Measurements from ENCODE around the gene TBXT.

The TBXT gene

GRCh38 chr6:166172546-166172945, 4.9 kb upstream of the TBXT start:
- no peak overlapping the region for H3K4me3 ChIP-seq (replicated peaks; ENCODE audit: low read depth, low read length)
- TF ChIP-seq CTCF (IDR thresholded peaks at IDR 0.05; ENCODE audit: low read length, missing control alignments) = no peak
- DNase-seq (ENCODE audit: low read depth) = no peak

GRCh38 chr6:166169549-166170421, 2.1 kb upstream of the TBXT start:
- no peak for TF ChIP-seq CTCF (IDR thresholded peaks at IDR 0.05; ENCODE audit: low read length, missing control alignments)

GRCh38 chr6:166168616-166169548, 1.2 kb upstream of the TBXT start:
- no peak for DNase-seq (ENCODE audit: low read depth)
- no peak for TF ChIP-seq CTCF (IDR thresholded peaks at IDR 0.05; ENCODE audit: low read length, missing control alignments)
- no peak overlapping the region for H3K4me3 ChIP-seq (replicated peaks; ENCODE audit: low read depth, low read length)

More at GRCh38 chr6:166169549-166170421, 2.1 kb upstream of the TBXT start:
- no peak overlapping the region for H3K4me3 ChIP-seq (replicated peaks; ENCODE audit: low read depth, low read length)
- no peak for DNase-seq (ENCODE audit: low read depth)

GRCh38 chr6:166167258-166167731, 356 bp downstream of the TBXT start:
- H3K4me3 ChIP-seq (replicated peaks; ENCODE audit: low read depth, low read length) = no peak overlapping the region
- DNase-seq (ENCODE audit: low read depth) = no peak
- TF ChIP-seq CTCF (IDR thresholded peaks at IDR 0.05; ENCODE audit: low read length, missing control alignments) = no peak

- no peak for DNase-seq (ENCODE audit: low read depth)
- TF ChIP-seq CTCF (IDR thresholded peaks at IDR 0.05; ENCODE audit: low read length, missing control alignments) = no peak
- no peak overlapping the region for H3K4me3 ChIP-seq (replicated peaks; ENCODE audit: low read depth, low read length)
Measured at GRCh38 chr6:166166314-166167257, 1.1 kb downstream of the TBXT start.

Measured in fibroblast of pulmonary artery (primary cell).